ENCODE data around the gene EOGT. TPM values are rescaled to one million over a fixed set of nuclear protein-coding genes. Genes with fewer than 3 reads are reported as not detected.

Gene EOGT
- total RNA-seq = 10 to 100 TPM in 1 of 2 donors, 1 to 10 TPM in 1; 7.9 to 13.7 TPM

GRCh38 chr3:69013253-69014021, at the start of gene EOGT:
TSS of gene EOGT (minus strand) at chr3:69013684. CDS start at chr3:69009846, 3,838 bp downstream.
- Mint-ChIP-seq H3K9me3 (no peaks in the 10 kb centered on the region), H3K36me3 (peaks cover 5 to 17% of the 10 kb centered on the region in 2 donors), H3K27ac (peak within 1 kb of the TSS; percentile 84 to 96)
- DNase-seq (ENCODE audit: low spot score in 2 of 2) = peak; percentile 83 to 87
- peak; percentile 86 to 87 for ATAC-seq

- ATAC-seq (peak; percentile 87 to 90), DNase-seq (ENCODE audit: low spot score in 2 of 2) (no peak)
- peaks cover 4 to 8% of the 10 kb centered on the region in 2 donors for H3K9me3 Mint-ChIP-seq
- H3K36me3 Mint-ChIP-seq = peaks cover 31 to 34% of the 10 kb centered on the region in 2 donors
- H3K27ac Mint-ChIP-seq = peak overlapping the region; percentile 65 to 87
These were observed 46.2 kb upstream of the EOGT start for GRCh38 chr3:69059688-69060087.

- no peak for DNase-seq (ENCODE audit: low spot score in 2 of 2)
These were observed 45.4 kb upstream of the EOGT start for GRCh38 chr3:69058947-69059224.

GRCh38 chr3:69058180-69058946, 44.9 kb upstream of the EOGT start:
- DNase-seq (ENCODE audit: low spot score in 2 of 2) (no peak), ATAC-seq (peak; percentile 30 to 76)
- Mint-ChIP-seq H3K27ac (peak overlapping the region; percentile 81 to 87), H3K9me3 (peaks cover 4 to 8% of the 10 kb centered on the region in 2 donors), H3K36me3 (peaks cover 31 to 34% of the 10 kb centered on the region in 2 donors)

More at GRCh38 chr3:69058947-69059224, 45.4 kb upstream of the EOGT start:
- Mint-ChIP-seq H3K9me3 (peaks cover 4 to 8% of the 10 kb centered on the region in 2 donors), H3K36me3 (peaks cover 31 to 34% of the 10 kb centered on the region in 2 donors), H3K27ac (peak overlapping the region; percentile 65 to 87)
- peak; percentile 6 to 20 for ATAC-seq

- Mint-ChIP-seq H3K9me3 (no peaks in the 10 kb centered on the region), H3K27ac (peak overlapping the region; percentile 98 to 100), H3K36me3 (peaks cover 25 to 29% of the 10 kb centered on the region in 2 donors)
- DNase-seq (ENCODE audit: low spot score in 2 of 2) (no peak), ATAC-seq (peak in 1 of 2 donors; percentile 10)
These were observed 39.0 kb upstream of the EOGT start for GRCh38 chr3:69052472-69052898.

GRCh38 chr3:69051756-69052471, 38.4 kb upstream of the EOGT start, which contains the start of gene TMF1:
TSS of gene TMF1 (minus strand) at chr3:69052333. CDS start at chr3:69052086, 247 bp downstream.
- ATAC-seq (peak; percentile 96 to 97), DNase-seq (ENCODE audit: low spot score in 2 of 2) (peak; percentile 95)
- peaks cover 28 to 32% of the 10 kb centered on the region in 2 donors for H3K36me3 Mint-ChIP-seq
- no peaks in the 10 kb centered on the region for H3K9me3 Mint-ChIP-seq
- peak within 1 kb of the TSS; percentile 98 to 100 for H3K27ac Mint-ChIP-seq

- Mint-ChIP-seq H3K9me3 (no peaks in the 10 kb centered on the region), H3K27ac (no peak overlapping the region), H3K36me3 (peaks cover 28 to 38% of the 10 kb centered on the region in 2 donors)
- ATAC-seq (no peak), DNase-seq (ENCODE audit: low spot score in 2 of 2) (no peak)
These were observed 35.5 kb upstream of the EOGT start for GRCh38 chr3:69048990-69049389.

- ATAC-seq = no peak
- Mint-ChIP-seq H3K9me3 (no peaks in the 10 kb centered on the region), H3K27ac (no peak overlapping the region), H3K36me3 (peaks cover 23 to 26% of the 10 kb centered on the region in 2 donors)
- DNase-seq (ENCODE audit: low spot score in 2 of 2) = no peak
These were observed 31.1 kb upstream of the EOGT start for GRCh38 chr3:69044608-69045007.

- H3K9me3 Mint-ChIP-seq = no peaks in the 10 kb centered on the region
- no peak for DNase-seq (ENCODE audit: low spot score in 2 of 2)
- peaks cover 14 to 44% of the 10 kb centered on the region in 2 donors for H3K36me3 Mint-ChIP-seq
- peak overlapping the region in 1 of 2 donors; percentile 44 for H3K27ac Mint-ChIP-seq
- ATAC-seq = peak; percentile 14 to 80
These were observed 20.0 kb upstream of the EOGT start for GRCh38 chr3:69033470-69033869.

- H3K9me3 Mint-ChIP-seq = no peaks in the 10 kb centered on the region
- no peak for DNase-seq (ENCODE audit: low spot score in 2 of 2)
- H3K27ac Mint-ChIP-seq = peak overlapping the region; percentile 75 to 78
- no peak for ATAC-seq
- H3K36me3 Mint-ChIP-seq = peaks cover 14 to 50% of the 10 kb centered on the region in 2 donors
These were observed 19.3 kb upstream of the EOGT start for GRCh38 chr3:69032737-69033136.

GRCh38 chr3:69032142-69032541, 18.7 kb upstream of the EOGT start:
- Mint-ChIP-seq H3K27ac (peak overlapping the region in 1 of 2 donors; percentile 72), H3K9me3 (no peaks in the 10 kb centered on the region), H3K36me3 (peaks cover 14 to 51% of the 10 kb centered on the region in 2 donors)
- ATAC-seq = peak; percentile 61 to 62
- DNase-seq (ENCODE audit: low spot score in 2 of 2) = no peak

- Mint-ChIP-seq H3K9me3 (no peaks in the 10 kb centered on the region), H3K27ac (no peak overlapping the region), H3K36me3 (peaks cover 14 to 47% of the 10 kb centered on the region in 2 donors)
- ATAC-seq (no peak), DNase-seq (ENCODE audit: low spot score in 2 of 2) (no peak)
These were observed 18.2 kb upstream of the EOGT start for GRCh38 chr3:69031635-69032034.

GRCh38 chr3:69020857-69021256, 7.4 kb upstream of the EOGT start:
- ATAC-seq (no peak), DNase-seq (ENCODE audit: low spot score in 2 of 2) (no peak)
- H3K36me3 Mint-ChIP-seq = peaks cover 10 to 17% of the 10 kb centered on the region in 2 donors
- H3K27ac Mint-ChIP-seq = no peak overlapping the region
- H3K9me3 Mint-ChIP-seq = no peaks in the 10 kb centered on the region

GRCh38 chr3:69020424-69020823, 6.9 kb upstream of the EOGT start:
- ATAC-seq (no peak), DNase-seq (ENCODE audit: low spot score in 2 of 2) (no peak)
- H3K36me3 Mint-ChIP-seq = peaks cover 5 to 13% of the 10 kb centered on the region in 2 donors
- no peaks in the 10 kb centered on the region for H3K9me3 Mint-ChIP-seq
- H3K27ac Mint-ChIP-seq = no peak overlapping the region

- no peaks in the 10 kb centered on the region for H3K9me3 Mint-ChIP-seq
- no peak for ATAC-seq
- no peak for DNase-seq (ENCODE audit: low spot score in 2 of 2)
- H3K27ac Mint-ChIP-seq = no peak overlapping the region
- H3K36me3 Mint-ChIP-seq = peaks cover 5 to 17% of the 10 kb centered on the region in 2 donors
These were observed 3.4 kb upstream of the EOGT start for GRCh38 chr3:69016901-69017300.

GRCh38 chr3:69016102-69016501, 2.6 kb upstream of the EOGT start:
- ATAC-seq (no peak), DNase-seq (ENCODE audit: low spot score in 2 of 2) (no peak)
- Mint-ChIP-seq H3K27ac (no peak overlapping the region), H3K36me3 (peaks cover 5 to 17% of the 10 kb centered on the region in 2 donors), H3K9me3 (no peaks in the 10 kb centered on the region)

Data from activated naive CD4-positive, alpha-beta T cell treated with anti-CD3 and anti-CD28 coated beads, Interleukin-2, amount 50 U/mL, for 72 hours (primary cell).